CD14-positive monocyte (primary cell): ENCODE measurements around the gene DUS3L. TPM values are rescaled to one million over a fixed set of nuclear protein-coding genes. Genes with fewer than 3 reads are reported as not detected.

Experiments used
- DNase-seq, 3 donors: peaks; one replicate each; pipeline ENCODE4 v3.0.0-alpha.2; 2011 to 2022
- H2AFZ ChIP-seq: 2 replicates; pipeline ENCODE4 v1.6.0; 2012; ENCODE audit warnings: mild to moderate bottlenecking, low read depth, low read length, inconsistent platforms; ENCODE audit not compliant: insufficient read depth, poor library complexity, severe bottlenecking
- H3K27ac ChIP-seq, 2 donors: 1 replicate in 1 of 2; 2 replicates in 1 of 2; pipeline ENCODE4 v1.5.1; 2012 to 2013; ENCODE audit warnings: low read length in 2 of 2, control low read depth in 1 of 2, inconsistent platforms in 1 of 2, low read depth in 1 of 2, mild to moderate bottlenecking in 1 of 2
- H3K27me3 ChIP-seq, 2 donors: one replicate each; pipeline versions ENCODE4 v1.6.0 to v1.6.1; 2011 to 2013; ENCODE audit warnings: low read length in 2 of 2; ENCODE audit not compliant: control insufficient read depth in 2 of 2, insufficient read depth in 2 of 2
- H3K36me3 ChIP-seq, 2 donors: replicated peaks in 1 of 2; 1 replicate in 1 of 2; 2 replicates in 1 of 2; pipeline versions ENCODE4 v1.5.1 to v1.6.1; 2012 to 2013; ENCODE audit warnings: low read length in 2 of 2, control low read depth in 1 of 2, inconsistent platforms in 1 of 2, mild to moderate bottlenecking in 1 of 2; ENCODE audit not compliant: insufficient read depth in 2 of 2, control insufficient read depth in 1 of 2
- H3K4me1 ChIP-seq, 2 donors: 1 replicate in 1 of 2; 2 replicates in 1 of 2; pipeline versions ENCODE4 v1.5.1 to v1.6.1; 2012 to 2013; ENCODE audit warnings: low read length in 2 of 2, control low read depth in 1 of 2, inconsistent platforms in 1 of 2, mild to moderate bottlenecking in 1 of 2, moderate library complexity in 1 of 2; ENCODE audit not compliant: insufficient read depth in 2 of 2, control insufficient read depth in 1 of 2
- H3K4me2 ChIP-seq: replicated peaks from 2 replicates; pipeline ENCODE3; 2012; ENCODE audit warnings: low read length, moderate library complexity, mild to moderate bottlenecking; ENCODE audit not compliant: poor library complexity, severe bottlenecking; ENCODE audit errors: extremely low read depth
- H3K4me3 ChIP-seq, 3 experiments: fragments of 200-600 bp in 1 of 3; sonication (generic) in 1 of 3; replicated peaks in 1 of 3; 1 replicate in 2 of 3; 2 replicates in 1 of 3; pipeline ENCODE4 v1.5.1; 2011 to 2013; ENCODE audit warnings: low read length in 3 of 3, mild to moderate bottlenecking in 3 of 3, control low read depth in 2 of 3, low read depth in 2 of 3, inconsistent platforms in 1 of 3, moderate library complexity in 1 of 3
- H3K79me2 ChIP-seq: 2 replicates; pipeline ENCODE4 v1.6.0; 2012; ENCODE audit warnings: mild to moderate bottlenecking, control low read depth, inconsistent platforms, low read length, moderate library complexity; ENCODE audit not compliant: insufficient read depth
- H3K9ac ChIP-seq: 2 replicates; pipeline ENCODE4 v1.6.0; 2017; ENCODE audit warnings: low read length, mild to moderate bottlenecking; ENCODE audit not compliant: insufficient read depth, poor library complexity, severe bottlenecking
- H3K9me3 ChIP-seq, 2 donors: replicated peaks in 1 of 2; 1 replicate in 1 of 2; 2 replicates in 1 of 2; pipeline versions ENCODE4 v1.5.1 to v1.6.1; 2012 to 2013; ENCODE audit warnings: low read length in 2 of 2, control low read depth in 1 of 2; ENCODE audit not compliant: control insufficient read depth in 1 of 2, insufficient read depth in 1 of 2
- H4K20me1 ChIP-seq: 2 replicates; pipeline ENCODE4 v1.6.0; 2012; ENCODE audit warnings: mild to moderate bottlenecking, low read length, control low read depth, moderate library complexity; ENCODE audit not compliant: insufficient read depth
- H3K27ac Mint-ChIP-seq, 7 donors: one replicate each; pipeline ENCODE4 v1.8.0; 2020; ENCODE audit warnings: mild to moderate bottlenecking in 7 of 7, mixed read lengths in 7 of 7, moderate library complexity in 6 of 7, inconsistent platforms in 2 of 7
- H3K27me3 Mint-ChIP-seq, 3 donors: one replicate each; pipeline ENCODE4 v1.8.0; 2021 to 2022; ENCODE audit warnings: low read depth in 3 of 3, mild to moderate bottlenecking in 3 of 3, mixed read lengths in 3 of 3, moderate library complexity in 3 of 3, inconsistent platforms in 1 of 3
- H3K36me3 Mint-ChIP-seq, 2 donors: one replicate each; pipeline ENCODE4 v1.8.0; 2020; ENCODE audit warnings: mixed read lengths in 2 of 2, inconsistent platforms in 1 of 2, mild to moderate bottlenecking in 1 of 2
- H3K4me1 Mint-ChIP-seq: one replicate; pipeline ENCODE4 v1.8.0; 2020; ENCODE audit warnings: mild to moderate bottlenecking, mixed read lengths
- H3K4me3 Mint-ChIP-seq, 2 donors: one replicate each; pipeline ENCODE4 v1.8.0; 2020; ENCODE audit warnings: mild to moderate bottlenecking in 2 of 2, mixed read lengths in 2 of 2, moderate library complexity in 1 of 2
- H3K9me3 Mint-ChIP-seq, 7 donors: one replicate each; pipeline ENCODE4 v1.8.0; 2020 to 2022; ENCODE audit warnings: mixed read lengths in 7 of 7, mild to moderate bottlenecking in 6 of 7, moderate library complexity in 6 of 7, inconsistent platforms in 2 of 7
- WGBS: methylation state at CpG from one replicate; pipeline ENCODE4 v1.1.5; 2013; ENCODE audit warnings: missing lambda C conversion rate; ENCODE audit not compliant: insufficient coverage; 5-methylcytosine and 5-hydroxymethylcytosine counted together
- intact Hi-C, 2 donors: fragments of 100-400 bp; cut with micrococcal nuclease; formaldehyde crosslinking; loops; one replicate each; pipeline versions ENCODE4 v1.15.0 to v1.15.1; 2023
- polyA plus RNA-seq, 3 donors: library from polyadenylated mRNA; depleted of rRNA in 1 of 3; unstranded in 2 of 3; stranded (reverse) in 1 of 3; fragments of 300-500 nt in 2 of 3; fragments of >200 nt in 1 of 3; fragmentation: Illumina TruSeq in 2 of 3; gene quantifications; 1 replicate in 2 of 3; 2 replicates in 1 of 3; pipeline ENCODE4 v1.2.3, GENCODE V29; 2012 to 2021
- TF ChIP-seq, protein P1 (sequence below): fragments of 200-600 bp; IDR thresholded peaks from one replicate; pipeline ENCODE4 v1.8.0; 2022; ENCODE audit warnings: antibody characterized with exemption, mild to moderate bottlenecking

Gene DUS3L
- polyA plus RNA-seq, 3 donors: 17.4 to 40.2 (median 23.4) TPM

DNA sequence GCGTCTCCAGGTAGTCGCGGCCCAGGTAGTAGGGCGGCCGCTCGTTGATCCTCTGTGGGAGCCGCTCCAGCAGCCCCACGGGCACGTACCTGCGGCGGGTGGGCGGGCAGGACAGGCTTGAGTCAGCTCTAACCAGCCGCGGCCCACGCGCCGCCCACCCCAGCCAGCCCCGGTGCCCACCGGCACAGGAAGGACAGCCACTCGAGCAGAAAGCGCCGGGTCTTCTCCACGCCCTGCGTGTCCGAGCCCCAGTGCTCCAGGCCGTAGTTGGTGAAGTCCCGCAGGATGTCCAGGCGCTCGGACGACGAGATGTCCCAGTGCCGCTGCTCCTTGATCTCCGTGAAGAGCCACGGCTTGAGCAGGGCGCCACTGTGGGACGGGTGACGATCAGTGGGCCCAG lies 5.5 kb downstream of the DUS3L start:
- Mint-ChIP-seq H3K27ac (no peak overlapping the region), H3K4me1 (peaks cover 4% of the 10 kb centered on the region), H3K36me3 (peaks cover 40 to 60% of the 10 kb centered on the region in 2 donors), H3K27me3 (peaks cover 0 to 3% (median 2%) of the 10 kb centered on the region in 3 donors), H3K4me3 (no peak overlapping the region), H3K9me3 (peaks cover 0 to 5% (median 0%) of the 10 kb centered on the region in 7 donors)
- TF ChIP-seq, protein P1, sequence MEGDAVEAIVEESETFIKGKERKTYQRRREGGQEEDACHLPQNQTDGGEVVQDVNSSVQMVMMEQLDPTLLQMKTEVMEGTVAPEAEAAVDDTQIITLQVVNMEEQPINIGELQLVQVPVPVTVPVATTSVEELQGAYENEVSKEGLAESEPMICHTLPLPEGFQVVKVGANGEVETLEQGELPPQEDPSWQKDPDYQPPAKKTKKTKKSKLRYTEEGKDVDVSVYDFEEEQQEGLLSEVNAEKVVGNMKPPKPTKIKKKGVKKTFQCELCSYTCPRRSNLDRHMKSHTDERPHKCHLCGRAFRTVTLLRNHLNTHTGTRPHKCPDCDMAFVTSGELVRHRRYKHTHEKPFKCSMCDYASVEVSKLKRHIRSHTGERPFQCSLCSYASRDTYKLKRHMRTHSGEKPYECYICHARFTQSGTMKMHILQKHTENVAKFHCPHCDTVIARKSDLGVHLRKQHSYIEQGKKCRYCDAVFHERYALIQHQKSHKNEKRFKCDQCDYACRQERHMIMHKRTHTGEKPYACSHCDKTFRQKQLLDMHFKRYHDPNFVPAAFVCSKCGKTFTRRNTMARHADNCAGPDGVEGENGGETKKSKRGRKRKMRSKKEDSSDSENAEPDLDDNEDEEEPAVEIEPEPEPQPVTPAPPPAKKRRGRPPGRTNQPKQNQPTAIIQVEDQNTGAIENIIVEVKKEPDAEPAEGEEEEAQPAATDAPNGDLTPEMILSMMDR: no peak
- intact Hi-C loops: no loop called here
- Histone ChIP-seq H3K27ac (no peak overlapping the region), H3K9ac (no peak overlapping the region), H3K9me3 (no peaks in the 10 kb centered on the region), H3K36me3 (peaks cover 58 to 63% of the 10 kb centered on the region in 2 donors), H3K4me2 (no peak overlapping the region), H4K20me1 (peaks cover 22% of the 10 kb centered on the region), H3K27me3 (no peaks in the 10 kb centered on the region), H3K4me1 (peaks cover 5 to 7% of the 10 kb centered on the region in 2 donors), H2AFZ (no peak overlapping the region), H3K4me3 (no peak overlapping the region), H3K79me2 (peaks cover 8% of the 10 kb centered on the region)
- WGBS: 95% methylated on average over 37 of the region's 37 CpGs
- DNase-seq: no peak

- WGBS: 98% methylated on average over 11 of the region's 15 CpGs
Observed at GRCh38 chr19:5784581-5785147, 6.3 kb downstream of the DUS3L start, which contains the start of gene PRR22. PRR22 (minus strand) TSS chr19:5784746; CDS start chr19:5784660, 86 bp downstream.

More at GRCh38 chr19:5784581-5785147, 6.3 kb downstream of the DUS3L start, which contains the start of gene PRR22:
- Mint-ChIP-seq H3K4me1 (no peaks in the 10 kb centered on the region), H3K9me3 (peaks cover 0 to 3% (median 0%) of the 10 kb centered on the region in 7 donors), H3K27me3 (peaks cover 0 to 2% (median 2%) of the 10 kb centered on the region in 3 donors), H3K27ac (peak within 1 kb of the TSS in 4 of 7 donors; percentile 30 to 75 (median 62)), H3K4me3 (no peak within 1 kb of the TSS), H3K36me3 (peaks cover 35 to 52% of the 10 kb centered on the region in 2 donors)
- TF ChIP-seq, protein P1: no peak
- Histone ChIP-seq H3K4me1 (no peaks in the 10 kb centered on the region), H2AFZ (no peak within 1 kb of the TSS), H4K20me1 (peaks cover 15% of the 10 kb centered on the region), H3K9ac (no peak within 1 kb of the TSS), H3K4me3 (no peak within 1 kb of the TSS), H3K27ac (no peak within 1 kb of the TSS), H3K9me3 (no peaks in the 10 kb centered on the region), H3K27me3 (no peaks in the 10 kb centered on the region), H3K4me2 (no peak within 1 kb of the TSS), H3K36me3 (peaks cover 53 to 59% of the 10 kb centered on the region in 2 donors), H3K79me2 (peaks cover 2% of the 10 kb centered on the region)
- intact Hi-C loops: no loop called here
- no peak for DNase-seq
